HG03460 (cell line): Measurements from ENCODE around the gene FLRT3.

ENCODE experiments used
- ATAC-seq: cut with Tn5 transposase; IDR thresholded peaks from one replicate; pipeline ENCODE4 v1.9.1; 2021; ENCODE audit not compliant: unreplicated experiment

The FLRT3 gene

GRCh38 chr20:14331646-14332045 lies 5.8 kb downstream of the FLRT3 start:
- ATAC-seq: no peak

GRCh38 chr20:14319704-14320103 lies 17.7 kb downstream of the FLRT3 start:
- ATAC-seq: no peak

- no peak for ATAC-seq
Observed at GRCh38 chr20:14313341-14314020, 23.9 kb downstream of the FLRT3 start.

GRCh38 chr20:14312001-14312400 lies 25.4 kb downstream of the FLRT3 start:
- ATAC-seq: no peak

GRCh38 chr20:14310977-14311627 lies 26.3 kb downstream of the FLRT3 start:
- ATAC-seq: no peak

GRCh38 chr20:14307956-14308355 lies 29.5 kb downstream of the FLRT3 start:
- ATAC-seq: no peak

GRCh38 chr20:14304472-14304871 lies 32.9 kb downstream of the FLRT3 start:
- no peak for ATAC-seq

GRCh38 chr20:14303651-14304050 lies 33.8 kb downstream of the FLRT3 start:
- ATAC-seq: no peak

GRCh38 chr20:14303106-14303505 lies 34.3 kb downstream of the FLRT3 start:
- ATAC-seq: no peak

- ATAC-seq: no peak
Observed at GRCh38 chr20:14299831-14300230, 37.6 kb downstream of the FLRT3 start.

- ATAC-seq: no peak
Observed at GRCh38 chr20:14295770-14296309, 41.6 kb downstream of the FLRT3 start.

GRCh38 chr20:14295238-14295637 lies 42.2 kb downstream of the FLRT3 start:
- no peak for ATAC-seq

GRCh38 chr20:14291502-14291901 lies 45.9 kb downstream of the FLRT3 start:
- no peak for ATAC-seq

- ATAC-seq: no peak
Observed at GRCh38 chr20:14288341-14289330, 48.8 kb downstream of the FLRT3 start.

GRCh38 chr20:14284443-14284842 lies 53.0 kb downstream of the FLRT3 start:
- no peak for ATAC-seq

- ATAC-seq: no peak
Observed at GRCh38 chr20:14282140-14282539, 55.3 kb downstream of the FLRT3 start.
